GM12878 (cell line): ENCODE data around the gene CD63. TPM values are rescaled to one million over a fixed set of nuclear protein-coding genes. Genes with fewer than 3 reads are reported as not detected.

ENCODE experiments used
- ATAC-seq: fragments of 200-7000 bp; cut with Tn5 transposase; 3 replicates; pipeline ENCODE4 v1.9.1; 2020; ENCODE audit warnings: mild to moderate bottlenecking, moderate library complexity
- BruUV-seq: library from RNA; stranded (reverse); fragments of 400-500 nt; replicated peaks from 2 replicates; lab custom pipeline; 2021; lab: Mats Ljungman, UMichigan
- CTCF ChIA-PET: fragments of 300-600 bp; sonication (Branson Sonifier 250); formaldehyde crosslinking; extraction: SDS; loops from one replicate; lab custom pipeline; 2021; ENCODE audit warnings: inconsistent platforms; lab: Yijun Ruan, JAX
- POLR2A ChIA-PET: fragments of 350-600 bp; formaldehyde crosslinking; extraction: SDS; loops from one replicate; lab custom pipeline; 2021; ENCODE audit warnings: inconsistent platforms; lab: Charles Lee
- RAD21 ChIA-PET: fragments of 300-600 bp; sonication (Branson Sonifier 250); formaldehyde crosslinking; loops from one replicate; lab custom pipeline; 2023; ENCODE audit warnings: antibody characterized with exemption; ENCODE audit not compliant: unreplicated experiment; lab: Charles Lee
- SMC1A ChIA-PET: fragments of 300-600 bp; sonication (Branson Sonifier 250); formaldehyde crosslinking; loops from one replicate; lab custom pipeline; 2023; ENCODE audit not compliant: unreplicated experiment, uncharacterized antibody; lab: Charles Lee
- DNase-seq: peaks from one replicate; pipeline ENCODE4 v3.0.0-alpha.2; 2011; ENCODE audit warnings: low read depth, low spot score
- FAIRE-seq: peaks from 3 replicates; lab custom pipeline; 2011; peaks lifted over from hg19 to GRCh38; lab: Jason Lieb, UNC
- H2AFZ ChIP-seq: 2 replicates; pipeline ENCODE4 v1.6.0; 2011; ENCODE audit warnings: low read depth, low read length, control low read depth; ENCODE audit not compliant: control insufficient read depth
- H3K27ac ChIP-seq: 2 replicates; pipeline ENCODE4 v1.5.1; 2011; ENCODE audit warnings: control low read depth; ENCODE audit not compliant: control insufficient read depth, insufficient read depth
- H3K27me3 ChIP-seq, 2 experiments: replicated peaks in 1 of 2; 2 replicates each; pipeline versions ENCODE4 v1.6.0 to v1.6.1; 2011; ENCODE audit warnings: low read length in 1 of 2; ENCODE audit not compliant: control insufficient read depth in 2 of 2, insufficient read depth in 2 of 2
- H3K36me3 ChIP-seq, 2 experiments: 2 replicates each; pipeline ENCODE4 v1.5.1; 2011; ENCODE audit warnings: low read length in 1 of 2; ENCODE audit not compliant: control insufficient read depth in 2 of 2, insufficient read depth in 2 of 2
- H3K4me1 ChIP-seq: 2 replicates; pipeline ENCODE4 v1.6.1; 2011; ENCODE audit warnings: mild to moderate bottlenecking, low read length, moderate library complexity, mixed read lengths; ENCODE audit not compliant: control insufficient read depth, insufficient read depth
- H3K4me2 ChIP-seq: 2 replicates; pipeline ENCODE4 v1.6.0; 2011; ENCODE audit warnings: control low read depth; ENCODE audit not compliant: control insufficient read depth, insufficient read depth
- H3K4me3 ChIP-seq: fragments of 200-600 bp; sonication (generic); 2 replicates; pipeline ENCODE4 v1.5.1; 2016
- H3K79me2 ChIP-seq: 2 replicates; pipeline ENCODE4 v1.6.0; 2011; ENCODE audit warnings: low read length; ENCODE audit not compliant: control insufficient read depth, insufficient read depth
- H3K9ac ChIP-seq: 2 replicates; pipeline ENCODE4 v1.8.0; 2011; ENCODE audit warnings: low read length, control low read depth, mixed read lengths; ENCODE audit not compliant: control insufficient read depth, insufficient read depth
- H3K9me3 ChIP-seq: replicated peaks from 3 replicates; pipeline ENCODE4 v1.5.1; 2011; ENCODE audit warnings: mild to moderate bottlenecking, low read length; ENCODE audit not compliant: control insufficient read depth, insufficient read depth
- H4K20me1 ChIP-seq: 2 replicates; pipeline ENCODE4 v1.6.0; 2011; ENCODE audit not compliant: control insufficient read depth, insufficient read depth
- ETV6 ChIP-seq, 2 experiments: fragments of 450-650 bp in 1 of 2; IDR thresholded peaks in 1 of 2; conservative IDR thresholded peaks in 1 of 2; 2 replicates each; pipeline ENCODE4 v1.6.1; 2014; ENCODE audit warnings: antibody characterized with exemption in 1 of 2, borderline replicate concordance in 1 of 2, low read depth in 1 of 2, mild to moderate bottlenecking in 1 of 2, moderate library complexity in 1 of 2
- IRF4 ChIP-seq: IDR thresholded peaks from 2 replicates; pipeline ENCODE4 v1.6.1; 2011; ENCODE audit warnings: low read depth, low read length
- WGBS: methylation state at CpG from one replicate; pipeline ENCODE4 v1.1.6; 2016; ENCODE audit warnings: low lambda C conversion rate; ENCODE audit not compliant: insufficient replicate concordance, insufficient coverage; ENCODE audit errors: missing lambda C conversion rate; 5-methylcytosine and 5-hydroxymethylcytosine counted together
- in situ Hi-C: fragments of 300-500 bp; cut with MboI; formaldehyde crosslinking; loops from 9 replicates; pipeline ENCODE4 v1.14.3; 2018; ENCODE audit warnings: mixed read lengths
- intact Hi-C: fragments of 100-400 bp; cut with micrococcal nuclease; formaldehyde crosslinking; loops from one replicate; pipeline ENCODE4 v1.14.2; 2022; ENCODE audit not compliant: unreplicated experiment
- polyA plus RNA-seq, 11 experiments: library from polyadenylated mRNA; depleted of rRNA in 4 of 11; unstranded in 6 of 11; stranded (reverse) in 5 of 11; fragments of >200 nt; fragmentation: Nextera tagmentation in 4 of 11; fragmentation: Illumina TruSeq in 1 of 11; extraction: Ambion mirVana in 4 of 11; extraction: Trizol in 1 of 11; gene quantifications; 1 replicate in 1 of 11; 2 replicates in 10 of 11; pipeline versions ENCODE4 v1.2.1 to v1.2.3, GENCODE V29; 2011 to 2016; ENCODE audit warnings: inconsistent platforms in 2 of 11, missing spikeins in 2 of 11, low read depth in 1 of 11
- total RNA-seq, 4 experiments: library from RNA; depleted of rRNA in 3 of 4; stranded (reverse); fragments of >200 nt in 3 of 4; fragmentation: Illumina TruSeq in 1 of 4; extraction: Trizol in 1 of 4; gene quantifications; 2 replicates each; pipeline versions ENCODE4 v1.2.1 to v1.2.3, GENCODE V29; 2013 to 2021

CD63 gene
- total and polyA plus RNA-seq, 10 of the 15 experiments (the other 5 are each of a cell fraction or from before 2014, with no cell fraction given), result 147 to 220 (median 183) TPM

DNA sequence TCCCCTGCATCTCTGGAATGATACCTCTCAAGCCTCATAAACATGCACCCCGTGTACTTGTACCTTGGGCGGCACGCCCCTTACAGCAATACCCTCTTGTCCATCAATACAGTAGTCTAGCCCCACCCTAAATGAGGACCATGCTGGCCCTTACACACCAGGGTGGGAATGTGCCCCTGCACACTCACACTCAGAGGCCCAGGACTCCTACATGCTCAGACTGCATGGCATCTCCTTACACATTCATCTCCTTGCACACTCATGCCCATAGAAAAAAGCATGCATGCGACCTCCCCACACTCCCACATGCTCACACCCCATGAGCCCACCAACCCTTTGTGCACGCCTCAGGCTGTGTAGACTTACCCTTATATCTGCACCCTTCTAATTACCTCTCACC, 43.1 kb downstream of the CD63 start:
- no peak overlapping the region for H2AFZ ChIP-seq
- WGBS, result 9% methylated on average over 5 of the region's 5 CpGs
- DNase-seq, result no peak
- SMC1A ChIA-PET, result no interaction called here
- no peak for TF ChIP-seq ETV6 (conservative IDR thresholded peaks at IDR 0.05 in 1 of 2, IDR thresholded peaks at IDR 0.05 in 1 of 2; ENCODE audit: borderline replicate concordance in 1 of 2, low read depth in 1 of 2)
- BruUV-seq, result no TSS peak
- H4K20me1 ChIP-seq, result no peaks in the 10 kb centered on the region
- in situ Hi-C loops, result no loop called here
- RAD21 ChIA-PET, result no interaction called here
- POLR2A ChIA-PET, result no interaction called here
- no peak for FAIRE-seq
- no peaks in the 10 kb centered on the region; a peak in 1 of 4 replicates for H3K27me3 ChIP-seq
- H3K9me3 ChIP-seq, result no peaks in the 10 kb centered on the region
- intact Hi-C loops, result no loop called here
- H3K4me2 ChIP-seq, result no peak overlapping the region
- H3K4me1 ChIP-seq, result peaks cover 16% of the 10 kb centered on the region
- no peak for ATAC-seq
- no peaks in the 10 kb centered on the region for H3K79me2 ChIP-seq
- CTCF ChIA-PET, result no interaction called here
- H3K9ac ChIP-seq, result no peak overlapping the region
- no peak overlapping the region for H3K4me3 ChIP-seq
- no peaks in the 10 kb centered on the region for H3K36me3 ChIP-seq
- H3K27ac ChIP-seq, result no peak overlapping the region

DNA sequence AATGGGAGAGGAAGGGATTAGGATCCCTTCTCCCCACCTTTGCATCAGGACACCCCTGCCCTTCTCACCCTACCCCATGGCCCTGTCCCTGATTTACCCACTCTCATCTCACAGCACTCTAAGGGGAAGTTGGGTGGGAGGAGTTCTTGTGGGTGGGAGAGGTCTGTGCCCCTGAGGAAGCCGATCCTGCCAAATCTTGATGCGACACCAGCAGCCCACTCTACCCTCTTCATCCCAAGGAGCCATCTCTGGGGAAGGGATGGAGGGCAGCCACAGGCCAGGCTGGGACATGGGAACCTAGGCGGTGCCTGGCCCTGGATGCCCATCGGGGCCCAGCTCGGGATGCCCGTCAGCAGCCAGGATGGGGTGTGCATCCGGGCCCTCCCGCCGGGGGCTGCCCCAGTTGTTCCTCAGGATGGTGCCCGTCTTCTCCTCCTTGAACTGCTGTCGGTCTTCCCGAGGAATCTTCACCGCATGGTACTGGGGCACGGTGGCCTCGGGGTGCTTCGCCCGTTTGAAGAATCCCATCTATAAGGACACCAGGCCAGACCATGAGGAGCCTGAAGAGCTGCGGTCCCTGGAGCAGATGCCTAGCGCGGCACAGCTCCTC, 43.9 kb downstream of the CD63 start:
- DNase-seq, result no peak
- H3K36me3 ChIP-seq, result no peaks in the 10 kb centered on the region
- H3K79me2 ChIP-seq, result no peaks in the 10 kb centered on the region
- in situ Hi-C loops, result no loop called here
- no peaks in the 10 kb centered on the region for H4K20me1 ChIP-seq
- ChIA-PET SMC1A (no interaction called here), POLR2A (no interaction called here), CTCF (no interaction called here)
- no TSS peak for BruUV-seq
- no peak overlapping the region for H3K9ac ChIP-seq
- no peak overlapping the region for H2AFZ ChIP-seq
- H3K4me2 ChIP-seq, result no peak overlapping the region
- H3K27ac ChIP-seq, result no peak overlapping the region
- H3K9me3 ChIP-seq, result no peaks in the 10 kb centered on the region
- no peaks in the 10 kb centered on the region; a peak in 1 of 4 replicates for H3K27me3 ChIP-seq
- no peak overlapping the region for H3K4me3 ChIP-seq
- TF ChIP-seq IRF4, result no peak
- TF ChIP-seq, all 136 proteins: peak for 0
- ATAC-seq (no peak), FAIRE-seq (no peak)
- H3K4me1 ChIP-seq, result peaks cover 16% of the 10 kb centered on the region
- intact Hi-C loops, result no loop called here
- RAD21 ChIA-PET, result no interaction called here
- WGBS, result 72% methylated on average over 20 of the region's 20 CpGs
